AG04450 (cell line): Measurements from ENCODE around the gene GNB5. TPM values are rescaled to one million over a fixed set of nuclear protein-coding genes. Genes with fewer than 3 reads are reported as not detected.

ENCODE experiments used
- CTCF ChIA-PET: fragments of 300-600, 350-600 bp; formaldehyde crosslinking; extraction: SDS; loops from one replicate; lab custom pipeline; 2022; ENCODE audit warnings: antibody characterized with exemption, inconsistent platforms; lab: Charles Lee
- POLR2A ChIA-PET: fragments of 350-600 bp; formaldehyde crosslinking; extraction: SDS; loops from one replicate; lab custom pipeline; 2021; ENCODE audit warnings: antibody characterized with exemption, inconsistent platforms; lab: Yijun Ruan, JAX
- DNase-seq: peaks from one replicate; pipeline ENCODE4 v3.0.0-alpha.2; 2011; ENCODE audit warnings: low read depth, low spot score
- H3K27ac ChIP-seq: one replicate; pipeline ENCODE4 v1.5.1; 2012; ENCODE audit warnings: low read depth, low read length, control low read depth
- H3K27me3 ChIP-seq: one replicate; pipeline ENCODE4 v1.6.0; 2012; ENCODE audit warnings: low read length; ENCODE audit not compliant: control insufficient read depth, insufficient read depth
- H3K4me3 ChIP-seq: 2 replicates; pipeline ENCODE4 v1.5.1; 2011; ENCODE audit warnings: mild to moderate bottlenecking, low read depth, low read length, control low read depth
- H3K9me3 ChIP-seq: 2 replicates; pipeline ENCODE4 v1.5.1; 2012; ENCODE audit warnings: low read length; ENCODE audit not compliant: control insufficient read depth, insufficient read depth
- CTCF ChIP-seq: IDR thresholded peaks from 2 replicates; pipeline ENCODE4 v1.5.1; 2011; ENCODE audit warnings: low read depth, low read length, control low read depth, inconsistent platforms
- polyA plus RNA-seq: library from polyadenylated mRNA; depleted of rRNA; stranded (reverse); fragments of >200 nt; gene quantifications from 2 replicates; pipeline ENCODE4 v1.2.3, GENCODE V29; 2011; rRNA removed
- small RNA-seq: library from RNA; depleted of rRNA; stranded (forward); fragments of <200 nt; gene quantifications from one replicate; pipeline ENCODE3, GENCODE V24; 2012; ENCODE audit warnings: low read depth; ENCODE audit not compliant: insufficient read length

GNB5 gene
- polyA plus RNA-seq, 1 experiment, result 43.6 TPM

DNA sequence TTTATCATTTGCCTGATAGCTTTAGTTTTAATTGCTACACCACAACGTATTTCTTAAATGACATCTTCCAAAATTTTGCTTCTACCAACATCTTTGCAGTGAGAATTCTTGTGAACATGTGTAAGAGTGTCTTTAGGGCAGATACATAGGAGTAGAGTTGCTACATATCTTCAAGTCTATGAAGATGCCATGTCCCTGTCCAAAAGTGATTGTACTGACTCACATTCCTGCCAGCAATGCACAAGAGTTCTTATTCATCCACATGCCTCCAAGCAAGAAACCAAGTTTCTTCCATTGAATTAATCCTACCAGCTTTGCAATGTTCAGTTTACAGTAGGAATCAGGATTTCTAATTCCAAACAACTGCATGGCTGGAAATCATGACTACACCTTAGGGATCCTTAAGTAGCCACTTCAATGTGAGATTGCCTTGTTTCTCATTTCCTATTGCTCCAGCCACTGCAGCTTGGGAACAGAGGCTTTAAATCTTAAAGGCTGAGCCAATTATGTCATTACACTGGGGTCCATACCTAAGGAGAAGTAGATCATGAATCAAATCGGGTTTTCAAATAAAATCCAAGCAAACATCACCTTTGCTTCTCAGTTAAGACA, 123.1 kb downstream of the GNB5 start:
- no peak for DNase-seq
- no peak for TF ChIP-seq CTCF
- Histone ChIP-seq H3K27ac (no peak overlapping the region), H3K9me3 (no peaks in the 10 kb centered on the region), H3K4me3 (no peak overlapping the region), H3K27me3 (no peaks in the 10 kb centered on the region)
- CTCF ChIA-PET, result interaction anchor here (5.7 kb wide), 1 partner anchor 11 kb away, joined by 50 read pairs; no protein-coding TSS in a partner anchor
- POLR2A ChIA-PET, result interaction anchor here (0.5 to 1.0 kb wide), 3 partner anchors 9 to 14 kb away, joined by 3 read pairs; no protein-coding TSS in a partner anchor

DNA sequence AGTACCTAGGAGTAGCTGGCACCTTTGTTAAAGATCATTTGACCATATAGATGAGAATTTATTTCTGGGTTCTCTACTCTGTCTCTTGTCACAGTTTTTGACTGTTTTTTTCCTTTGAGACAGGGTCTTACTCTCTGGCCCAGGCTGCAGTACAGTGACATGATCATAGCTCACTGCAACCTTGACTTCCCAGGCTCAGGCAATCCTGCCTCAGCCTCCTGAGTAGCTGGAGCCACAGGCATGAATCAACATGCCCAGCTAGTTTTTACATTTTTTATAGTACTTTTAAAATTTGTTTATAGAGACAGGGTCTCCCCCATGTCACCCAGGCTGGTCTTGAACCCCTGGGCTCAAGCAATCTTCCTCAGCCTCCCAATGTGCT, 123.7 kb downstream of the GNB5 start:
- ChIA-PET CTCF (interaction anchor here (5.7 kb wide), 1 partner anchor 12 kb away, joined by 50 read pairs; no protein-coding TSS in a partner anchor), POLR2A (interaction anchor here (0.5 to 1.0 kb wide), 2 partner anchors 10 to 13 kb away, joined by 3 read pairs; no protein-coding TSS in a partner anchor)
- no peaks in the 10 kb centered on the region for H3K9me3 ChIP-seq
- no peak overlapping the region for H3K27ac ChIP-seq
- H3K4me3 ChIP-seq, result no peak overlapping the region
- DNase-seq, result no peak
- no peak for TF ChIP-seq CTCF
- H3K27me3 ChIP-seq, result no peaks in the 10 kb centered on the region

DNA sequence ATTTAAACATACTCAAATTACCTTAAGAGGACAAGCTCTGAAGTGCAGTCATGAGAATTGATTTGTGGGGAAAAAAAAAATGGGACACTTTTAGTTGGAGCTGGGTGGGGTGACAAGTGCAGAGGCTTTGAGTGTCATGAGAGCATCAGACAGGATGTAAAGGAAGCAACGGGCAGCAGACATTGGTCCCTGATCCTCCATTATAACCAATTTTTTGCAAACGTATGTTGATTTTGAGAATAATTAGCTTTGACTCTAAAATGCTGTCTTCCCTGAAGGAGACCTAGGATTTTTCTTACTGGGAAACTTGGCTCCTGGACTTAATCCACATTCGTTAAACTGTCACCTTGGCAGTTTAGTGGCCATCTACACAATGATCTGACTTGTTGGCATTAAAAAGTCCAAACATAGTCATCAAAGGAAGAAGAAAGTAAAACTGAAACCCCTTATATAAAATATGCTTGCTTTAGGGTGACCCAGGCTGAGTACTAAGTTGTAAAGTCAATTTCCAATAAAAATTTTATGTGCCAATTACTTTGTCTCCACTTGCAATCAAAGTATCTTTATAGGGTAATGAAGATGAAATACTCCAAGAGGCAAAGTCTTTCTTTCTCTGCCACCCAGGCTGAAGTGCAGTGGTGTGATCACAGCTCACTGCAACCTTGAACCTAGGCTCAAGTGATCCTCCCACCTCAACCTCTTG, 124.2 kb downstream of the GNB5 start:
- TF ChIP-seq CTCF, result no peak
- Histone ChIP-seq H3K27me3 (no peaks in the 10 kb centered on the region), H3K27ac (no peak overlapping the region), H3K4me3 (no peak overlapping the region), H3K9me3 (no peaks in the 10 kb centered on the region)
- CTCF ChIA-PET, result interaction anchor here (5.7 kb wide), 1 partner anchor 12 kb away, joined by 50 read pairs; no protein-coding TSS in a partner anchor
- DNase-seq, result no peak
- POLR2A ChIA-PET, result interaction anchor here (1.0 kb wide), 1 partner anchor 10 kb away, joined by 3 read pairs; no protein-coding TSS in a partner anchor

Small RNA genes within 50 kb of the gene (small RNA-seq; reads per million reads assigned to genes)
- not detected for gene RF00019

Other genes with a start within 250 kb of the GNB5 start
- gene LEO1, start 219.6 kb downstream of the GNB5 start, polyA plus RNA-seq, result 6.8 and 8.0 TPM in 2 replicates
- 55.7 and 74.3 TPM in 2 replicates for gene MAPK6, start 172.2 kb downstream of the GNB5 start, polyA plus RNA-seq
- 0.11 and 0.15 TPM in 2 replicates for gene BCL2L10, start 78.6 kb downstream of the GNB5 start, polyA plus RNA-seq
- 0.14 and 0.24 TPM in 2 replicates for gene MYO5C, start 104.4 kb upstream of the GNB5 start, polyA plus RNA-seq